Neural cell (in vitro differentiated cells): Measurements from ENCODE around the gene TMEM181.

Experiments
- CTCF ChIP-seq: fragments of 450-650 bp; IDR thresholded peaks from 2 replicates; pipeline ENCODE4 v1.5.1; 2014; ENCODE audit warnings: antibody characterized with exemption, mild to moderate bottlenecking, moderate library complexity; ENCODE audit not compliant: poor library complexity, severe bottlenecking
- EP300 ChIP-seq: fragments of 450-650 bp; conservative IDR thresholded peaks from 2 replicates; pipeline ENCODE4 v1.6.1; 2014; ENCODE audit warnings: antibody characterized with exemption, mild to moderate bottlenecking, moderate library complexity; ENCODE audit not compliant: poor library complexity, severe bottlenecking
- TAF1 ChIP-seq: IDR thresholded peaks from 2 replicates; pipeline ENCODE4 v1.6.1; 2012; ENCODE audit warnings: low read depth

GRCh38 chr6:158640519-158640918 lies 80.6 kb downstream of the TMEM181 start:
- TF ChIP-seq CTCF: no peak
- TF ChIP-seq TAF1: no peak
- TF ChIP-seq EP300: no peak
